Measurements from ENCODE around the gene APOH. TPM values are rescaled to one million over a fixed set of nuclear protein-coding genes. Genes with fewer than 3 reads are reported as not detected.

The APOH gene
- total RNA-seq, 3 donors from 2014 or later: not detected

GRCh38 chr17:66191593-66192377 is 37.4 kb downstream of the APOH start, which contains the start of gene CEP112:
CEP112 (minus strand) TSS chr17:66192133.
- H3K27me3 ChIP-seq: no peaks in the 10 kb centered on the region
- DNase-seq (ENCODE audit: low spot score in 2 of 2): peak in 1 of 2 donors; percentile 34
- H3K4me1 ChIP-seq: no peaks in the 10 kb centered on the region
- peak within 1 kb of the TSS; percentile 76 to 82 for H3K27ac ChIP-seq
- H3K9me3 ChIP-seq: no peaks in the 10 kb centered on the region
- peak within 1 kb of the TSS; percentile 71 to 77 (median 77) for H3K4me3 ChIP-seq
- intact Hi-C loops (cut with DNase I; ENCODE audit: low total_unique reads): no loop called here
- H3K36me3 ChIP-seq: no peaks in the 10 kb centered on the region
- TF ChIP-seq CTCF (IDR thresholded peaks at IDR 0.05) (no peak), POLR2A (IDR thresholded peaks at IDR 0.05) (no peak), POLR2AphosphoS5 (IDR thresholded peaks at IDR 0.05) (no peak)

GRCh38 chr17:66190738-66191592 is 38.2 kb downstream of the APOH start:
- intact Hi-C loops (cut with DNase I; ENCODE audit: low total_unique reads): no loop called here
- no peaks in the 10 kb centered on the region for H3K36me3 ChIP-seq
- no peaks in the 10 kb centered on the region for H3K4me1 ChIP-seq
- H3K27ac ChIP-seq: peak overlapping the region; percentile 76 to 82
- TF ChIP-seq POLR2A (IDR thresholded peaks at IDR 0.05) (no peak), CTCF (IDR thresholded peaks at IDR 0.05) (no peak), POLR2AphosphoS5 (IDR thresholded peaks at IDR 0.05) (no peak)
- peak overlapping the region; percentile 71 to 77 (median 77) for H3K4me3 ChIP-seq
- no peak for DNase-seq (ENCODE audit: low spot score in 2 of 2)
- no peaks in the 10 kb centered on the region for H3K27me3 ChIP-seq
- H3K9me3 ChIP-seq: no peaks in the 10 kb centered on the region

GRCh38 chr17:66187718-66188117 is 41.5 kb downstream of the APOH start:
- Histone ChIP-seq H3K27ac (no peak overlapping the region), H3K4me1 (no peaks in the 10 kb centered on the region), H3K27me3 (no peaks in the 10 kb centered on the region), H3K36me3 (no peaks in the 10 kb centered on the region), H3K9me3 (no peaks in the 10 kb centered on the region), H3K4me3 (no peak overlapping the region)
- TF ChIP-seq POLR2A (IDR thresholded peaks at IDR 0.05) (no peak), POLR2AphosphoS5 (IDR thresholded peaks at IDR 0.05) (no peak), CTCF (IDR thresholded peaks at IDR 0.05) (no peak)
- intact Hi-C loops (cut with DNase I; ENCODE audit: low total_unique reads): no loop called here
- DNase-seq (ENCODE audit: low spot score in 2 of 2): no peak

- Histone ChIP-seq H3K27me3 (no peaks in the 10 kb centered on the region), H3K27ac (no peak overlapping the region), H3K4me3 (no peak overlapping the region), H3K4me1 (no peaks in the 10 kb centered on the region), H3K9me3 (no peaks in the 10 kb centered on the region), H3K36me3 (no peaks in the 10 kb centered on the region)
- intact Hi-C loops (cut with DNase I; ENCODE audit: low total_unique reads): no loop called here
- no peak for TF ChIP-seq CTCF (IDR thresholded peaks at IDR 0.05)
- TF ChIP-seq POLR2A (IDR thresholded peaks at IDR 0.05): no peak
- TF ChIP-seq POLR2AphosphoS5 (IDR thresholded peaks at IDR 0.05): no peak
- DNase-seq (ENCODE audit: low spot score in 2 of 2): no peak
Observed at GRCh38 chr17:66185862-66186261, 43.4 kb downstream of the APOH start.

GRCh38 chr17:66184392-66184791 is 44.8 kb downstream of the APOH start:
- DNase-seq (ENCODE audit: low spot score in 2 of 2): no peak
- intact Hi-C loops (cut with DNase I; ENCODE audit: low total_unique reads): no loop called here

More at GRCh38 chr17:66184392-66184791, 44.8 kb downstream of the APOH start:
- Histone ChIP-seq H3K9me3 (no peaks in the 10 kb centered on the region), H3K36me3 (no peaks in the 10 kb centered on the region), H3K27me3 (no peaks in the 10 kb centered on the region), H3K4me1 (no peaks in the 10 kb centered on the region), H3K4me3 (no peak overlapping the region), H3K27ac (no peak overlapping the region)
- no peak for TF ChIP-seq POLR2AphosphoS5 (IDR thresholded peaks at IDR 0.05)
- no peak for TF ChIP-seq CTCF (IDR thresholded peaks at IDR 0.05)
- no peak for TF ChIP-seq POLR2A (IDR thresholded peaks at IDR 0.05)
